GM13977 (cell line): ENCODE data around the gene PSENEN.
A peak's percentile ranks its signal among the peaks of the same experiment; 100 is the strongest.

ENCODE experiments used
- DNase-seq: peaks from one replicate; pipeline ENCODE4 v3.0.0; 2012; ENCODE audit warnings: low spot score
- CTCF ChIP-seq: IDR thresholded peaks from 2 replicates; pipeline ENCODE4 v1.5.1; 2012; ENCODE audit warnings: mild to moderate bottlenecking, control low read depth; ENCODE audit not compliant: insufficient read depth; ENCODE audit errors: extremely low read depth, missing control alignments
- in situ Hi-C: fragments of 300-500 bp; cut with MboI; formaldehyde crosslinking; loops from one replicate; pipeline ENCODE4 v1.12.0; 2022; ENCODE audit warnings: low sequenced_read_pairs, low pct_unique_long_range_greater_than_20kb, mixed read lengths, inconsistent platforms; ENCODE audit not compliant: unreplicated experiment

PSENEN gene

GRCh38 chr19:35729021-35729420, 16.4 kb upstream of the PSENEN start:
- TF ChIP-seq CTCF, result no peak
- in situ Hi-C loops, result no loop called here
- no peak for DNase-seq

- in situ Hi-C loops, result no loop called here
- peak; percentile 14 for DNase-seq
- TF ChIP-seq CTCF, result no peak
These were observed 15.7 kb upstream of the PSENEN start for GRCh38 chr19:35729763-35730162.

DNA sequence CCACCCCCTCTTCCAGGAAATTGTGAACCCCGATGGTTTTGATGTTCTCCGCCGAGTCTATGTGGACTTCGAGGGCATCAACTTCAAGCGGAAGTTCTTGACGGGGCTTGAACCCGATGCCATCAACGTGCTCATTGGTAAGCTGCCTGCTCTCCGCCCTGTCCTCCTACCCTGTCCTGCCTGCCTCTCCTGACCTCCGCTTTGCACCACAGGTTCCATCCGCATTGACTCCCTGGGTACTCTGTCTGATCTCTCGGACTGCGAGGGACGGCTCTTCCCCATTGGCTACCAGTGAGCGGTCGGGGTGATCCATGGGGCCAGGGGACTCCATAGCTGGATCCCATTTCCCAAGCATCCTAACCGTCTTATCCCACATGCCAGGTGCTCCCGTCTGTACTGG, 15.1 kb upstream of the PSENEN start:
- no peak for TF ChIP-seq CTCF
- DNase-seq, result peak; percentile 14
- in situ Hi-C loops, result no loop called here

DNA sequence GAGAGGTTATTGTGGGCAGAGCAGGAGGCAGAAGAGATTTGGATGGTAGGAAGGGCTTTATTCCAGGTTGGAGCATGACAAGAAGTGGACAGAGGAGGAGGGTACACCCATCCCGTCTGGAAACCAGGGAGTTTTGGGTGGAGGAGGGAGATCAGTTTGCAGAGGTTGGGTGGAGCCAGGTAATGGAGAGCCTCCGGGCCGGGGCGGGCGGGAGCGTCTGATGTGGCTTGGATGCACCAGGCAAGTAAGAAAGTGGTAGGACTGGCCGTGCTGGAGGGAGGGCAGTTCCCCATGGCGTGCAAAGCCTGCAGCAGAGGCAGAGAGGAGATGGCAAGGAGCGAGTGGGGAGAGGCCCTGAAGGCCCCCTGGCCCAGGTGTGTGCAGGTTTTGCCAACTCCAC, 14.1 kb upstream of the PSENEN start:
- TF ChIP-seq CTCF, result no peak
- in situ Hi-C loops, result no loop called here
- no peak for DNase-seq

DNA sequence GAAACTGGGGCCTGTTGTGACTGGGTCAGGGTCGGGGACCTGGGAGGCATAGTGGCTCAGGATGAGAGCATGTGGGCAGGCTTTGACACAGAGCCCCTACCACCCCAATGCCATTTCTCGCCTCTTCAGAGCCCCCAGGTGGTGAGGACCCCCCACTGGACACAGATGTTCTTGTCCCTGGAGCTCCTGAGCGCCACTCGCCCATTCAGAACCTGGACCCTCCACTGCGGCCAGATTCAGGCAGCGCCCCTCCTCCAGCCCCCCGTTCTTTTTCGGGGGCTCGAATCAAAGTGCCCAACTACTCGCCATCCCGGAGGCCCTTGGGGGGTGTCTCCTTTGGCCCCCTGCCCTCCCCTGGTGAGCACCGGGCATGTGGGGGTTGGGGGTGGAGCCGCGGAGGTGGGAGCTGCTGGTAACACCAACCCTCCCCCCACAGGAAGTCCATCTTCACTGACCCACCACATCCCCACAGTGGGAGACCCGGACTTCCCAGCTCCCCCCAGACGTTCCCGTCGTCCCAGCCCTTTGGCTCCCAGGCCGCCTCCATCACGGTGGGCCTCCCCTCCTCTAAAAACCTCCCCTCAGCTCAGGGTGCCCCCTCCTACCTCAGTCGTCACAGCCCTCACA, 13.6 kb upstream of the PSENEN start:
- DNase-seq, result no peak
- no peak for TF ChIP-seq CTCF
- in situ Hi-C loops, result no loop called here

GRCh38 chr19:35732540-35733179, 12.8 kb upstream of the PSENEN start:
- peak; percentile 17 for DNase-seq
- in situ Hi-C loops, result no loop called here
- TF ChIP-seq CTCF, result no peak
